ENCODE results near the gene CYS1.
"Not testable (repeated sequence)": the region's sequence is repeated elsewhere in the genome, so short reads cannot be mapped to it uniquely, and the experiment has no call there.

Gene CYS1

DNA sequence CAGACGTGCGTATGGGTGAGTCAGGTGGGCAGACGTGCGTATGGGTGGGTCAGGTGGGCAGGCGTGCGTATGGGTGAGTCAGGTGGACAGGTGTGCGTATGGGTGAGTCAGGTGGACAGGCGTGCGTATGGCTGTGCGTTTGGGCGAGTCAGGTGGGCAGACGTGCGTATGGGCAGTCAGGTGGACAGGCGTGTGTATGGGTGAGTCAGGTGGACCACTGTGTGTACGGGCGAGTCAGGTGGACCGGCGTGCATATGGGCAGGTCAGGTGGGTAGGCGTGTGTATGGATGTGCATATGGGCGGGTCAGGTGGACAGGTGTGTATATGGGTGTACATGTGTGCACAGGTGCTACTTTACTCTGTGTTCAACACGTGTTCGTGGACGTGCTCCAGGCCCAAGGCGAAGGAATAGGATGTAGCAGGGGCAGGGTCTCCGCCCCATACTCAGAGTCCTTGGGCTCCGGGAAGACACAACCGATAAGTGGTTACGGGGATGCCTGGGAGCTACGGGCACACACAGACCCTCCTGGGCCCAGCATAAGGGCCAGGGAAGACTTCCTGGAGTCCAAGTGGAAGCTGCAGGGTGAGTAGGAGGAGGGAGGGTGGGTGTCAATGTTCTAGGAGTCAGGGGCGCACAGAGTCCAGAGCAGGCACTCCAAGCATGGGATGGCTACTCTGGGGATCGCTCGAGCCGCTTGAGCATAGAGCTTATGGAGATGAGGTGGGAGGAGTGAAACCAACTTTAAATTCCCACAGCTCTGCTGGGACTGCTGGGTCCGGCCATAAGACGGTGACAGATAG is 64.0 kb downstream of the CYS1 start:
- no peaks in the 10 kb centered on the region for H4K20me1 ChIP-seq (ENCODE audit: low read depth, low read length)
- H3K27ac ChIP-seq (ENCODE audit: low read depth, low read length): no peak overlapping the region
- no peak overlapping the region for H3K4me3 ChIP-seq (ENCODE audit: insufficient read depth, low read length, poor library complexity, severe bottlenecking)
- no peaks in the 10 kb centered on the region for H3K9me2 ChIP-seq (replicated peaks; ENCODE audit: insufficient read depth, low read length)
- no peak overlapping the region for H3K9ac ChIP-seq (ENCODE audit: low read length)
- no peaks in the 10 kb centered on the region for H3K9me3 ChIP-seq (ENCODE audit: insufficient read depth, low read length)
- TF ChIP-seq, protein P1, sequence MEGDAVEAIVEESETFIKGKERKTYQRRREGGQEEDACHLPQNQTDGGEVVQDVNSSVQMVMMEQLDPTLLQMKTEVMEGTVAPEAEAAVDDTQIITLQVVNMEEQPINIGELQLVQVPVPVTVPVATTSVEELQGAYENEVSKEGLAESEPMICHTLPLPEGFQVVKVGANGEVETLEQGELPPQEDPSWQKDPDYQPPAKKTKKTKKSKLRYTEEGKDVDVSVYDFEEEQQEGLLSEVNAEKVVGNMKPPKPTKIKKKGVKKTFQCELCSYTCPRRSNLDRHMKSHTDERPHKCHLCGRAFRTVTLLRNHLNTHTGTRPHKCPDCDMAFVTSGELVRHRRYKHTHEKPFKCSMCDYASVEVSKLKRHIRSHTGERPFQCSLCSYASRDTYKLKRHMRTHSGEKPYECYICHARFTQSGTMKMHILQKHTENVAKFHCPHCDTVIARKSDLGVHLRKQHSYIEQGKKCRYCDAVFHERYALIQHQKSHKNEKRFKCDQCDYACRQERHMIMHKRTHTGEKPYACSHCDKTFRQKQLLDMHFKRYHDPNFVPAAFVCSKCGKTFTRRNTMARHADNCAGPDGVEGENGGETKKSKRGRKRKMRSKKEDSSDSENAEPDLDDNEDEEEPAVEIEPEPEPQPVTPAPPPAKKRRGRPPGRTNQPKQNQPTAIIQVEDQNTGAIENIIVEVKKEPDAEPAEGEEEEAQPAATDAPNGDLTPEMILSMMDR (IDR thresholded peaks at IDR 0.05; ENCODE audit: insufficient read depth, low read length, poor library complexity, severe bottlenecking): no peak
- no peak for TF ChIP-seq EZH2phosphoT487 (conservative IDR thresholded peaks at IDR 0.05; ENCODE audit: low read length)
- H3F3A ChIP-seq (ENCODE audit: insufficient read depth): no peaks in the 10 kb centered on the region
- no peaks in the 10 kb centered on the region for H3K79me2 ChIP-seq (ENCODE audit: insufficient read depth, low read length)
- H2AFZ ChIP-seq (ENCODE audit: low read depth, low read length, severe bottlenecking): no peak overlapping the region
- no peaks in the 10 kb centered on the region for H3K27me3 ChIP-seq (ENCODE audit: low read length)
- H3K36me3 ChIP-seq (ENCODE audit: low read length): no peaks in the 10 kb centered on the region
- H3K4me2 ChIP-seq (ENCODE audit: low read depth, low read length, poor library complexity, severe bottlenecking): no peak overlapping the region

DNA sequence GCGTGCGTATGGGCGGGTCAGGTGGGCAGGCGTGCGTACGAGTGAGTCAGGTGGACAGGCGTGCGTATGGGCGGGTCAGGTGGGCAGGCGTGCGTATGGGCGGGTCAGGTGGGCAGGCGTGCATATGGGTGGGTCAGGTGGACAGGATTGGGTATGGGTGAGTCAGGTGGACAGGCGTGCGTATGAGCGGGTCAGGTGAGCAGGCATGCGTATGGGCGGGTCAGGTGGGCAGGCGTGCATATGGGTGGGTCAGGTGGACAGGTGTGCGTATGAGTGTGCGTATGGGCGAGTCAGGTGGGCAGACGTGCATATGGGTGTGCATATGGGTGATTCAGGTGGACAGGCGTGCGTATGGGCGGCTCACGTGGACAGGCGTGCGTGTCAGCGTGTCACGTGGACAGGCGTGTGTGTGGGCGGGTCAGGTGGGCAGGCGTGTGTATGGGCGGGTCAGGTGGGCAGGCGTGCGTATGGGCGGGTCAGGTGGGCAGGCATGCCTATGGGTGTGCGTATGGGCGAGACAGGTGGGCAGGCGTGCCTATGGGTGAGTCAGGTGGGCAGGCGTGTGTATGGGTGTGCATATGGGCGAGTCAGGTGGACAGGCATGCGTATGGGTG is 64.7 kb downstream of the CYS1 start:
- not testable (repeated sequence) for H3K9ac ChIP-seq (ENCODE audit: low read length); H3K9me2 ChIP-seq (replicated peaks; ENCODE audit: insufficient read depth, low read length); H3K36me3 ChIP-seq (ENCODE audit: low read length); H3K4me3 ChIP-seq (ENCODE audit: insufficient read depth, low read length, poor library complexity, severe bottlenecking); H3K79me2 ChIP-seq (ENCODE audit: insufficient read depth, low read length); H3K27ac ChIP-seq (ENCODE audit: low read depth, low read length); H2AFZ ChIP-seq (ENCODE audit: low read depth, low read length, severe bottlenecking); H3K9me3 ChIP-seq (ENCODE audit: insufficient read depth, low read length); H4K20me1 ChIP-seq (ENCODE audit: low read depth, low read length); H3F3A ChIP-seq (ENCODE audit: insufficient read depth); H3K27me3 ChIP-seq (ENCODE audit: low read length); H3K4me2 ChIP-seq (ENCODE audit: low read depth, low read length, poor library complexity, severe bottlenecking)

DNA sequence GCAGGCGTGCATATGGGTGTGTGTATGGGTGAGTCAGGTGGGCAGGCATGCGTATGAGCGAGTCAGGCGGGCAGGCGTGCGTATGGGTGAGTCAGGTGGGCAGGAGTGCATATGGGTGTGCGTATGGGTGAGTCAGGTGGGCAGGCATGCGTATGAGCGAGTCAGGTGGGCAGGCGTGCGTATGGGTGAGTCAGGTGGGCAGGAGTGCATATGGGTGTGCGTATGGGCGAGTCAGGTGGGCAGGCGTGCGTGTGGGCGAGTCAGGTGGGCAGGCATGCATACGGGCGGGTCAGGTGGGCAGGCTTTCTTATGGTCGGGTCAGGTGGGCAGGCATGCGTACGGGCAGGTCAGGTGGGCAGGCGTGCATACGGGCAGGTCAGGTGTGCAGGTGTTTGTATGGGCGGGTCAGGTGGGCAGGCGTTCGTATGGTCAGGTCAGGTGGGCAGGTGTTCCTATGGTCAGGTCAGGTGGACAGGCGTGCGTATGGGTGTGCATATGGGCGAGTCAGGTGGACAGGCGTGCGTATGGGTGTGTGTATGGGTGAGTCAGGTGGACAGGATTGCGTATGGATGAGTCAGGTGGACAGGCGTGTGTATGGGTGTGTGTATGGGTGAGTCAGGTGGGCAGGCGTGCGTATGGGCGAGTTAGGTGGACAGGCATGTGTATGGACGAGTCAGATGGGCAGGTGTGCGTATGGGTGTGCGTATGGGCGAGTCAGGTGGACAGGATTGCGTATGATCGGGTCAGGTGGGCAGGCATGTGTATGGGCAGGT is 65.6 kb downstream of the CYS1 start:
- Histone ChIP-seq H4K20me1 (ENCODE audit: low read depth, low read length) (no peaks in the 10 kb centered on the region), H3K9ac (ENCODE audit: low read length) (no peak overlapping the region), H3K9me2 (replicated peaks; ENCODE audit: insufficient read depth, low read length) (no peaks in the 10 kb centered on the region), H3K4me3 (ENCODE audit: insufficient read depth, low read length, poor library complexity, severe bottlenecking) (no peak overlapping the region), H2AFZ (ENCODE audit: low read depth, low read length, severe bottlenecking) (no peak overlapping the region), H3K9me3 (ENCODE audit: insufficient read depth, low read length) (no peaks in the 10 kb centered on the region), H3K4me2 (ENCODE audit: low read depth, low read length, poor library complexity, severe bottlenecking) (no peak overlapping the region), H3K79me2 (ENCODE audit: insufficient read depth, low read length) (no peaks in the 10 kb centered on the region), H3F3A (ENCODE audit: insufficient read depth) (no peaks in the 10 kb centered on the region), H3K27me3 (ENCODE audit: low read length) (no peaks in the 10 kb centered on the region), H3K36me3 (ENCODE audit: low read length) (no peaks in the 10 kb centered on the region), H3K27ac (ENCODE audit: low read depth, low read length) (no peak overlapping the region)
- no peak for TF ChIP-seq EZH2phosphoT487 (conservative IDR thresholded peaks at IDR 0.05; ENCODE audit: low read length)
- TF ChIP-seq, protein P1 (IDR thresholded peaks at IDR 0.05; ENCODE audit: insufficient read depth, low read length, poor library complexity, severe bottlenecking): no peak

DNA sequence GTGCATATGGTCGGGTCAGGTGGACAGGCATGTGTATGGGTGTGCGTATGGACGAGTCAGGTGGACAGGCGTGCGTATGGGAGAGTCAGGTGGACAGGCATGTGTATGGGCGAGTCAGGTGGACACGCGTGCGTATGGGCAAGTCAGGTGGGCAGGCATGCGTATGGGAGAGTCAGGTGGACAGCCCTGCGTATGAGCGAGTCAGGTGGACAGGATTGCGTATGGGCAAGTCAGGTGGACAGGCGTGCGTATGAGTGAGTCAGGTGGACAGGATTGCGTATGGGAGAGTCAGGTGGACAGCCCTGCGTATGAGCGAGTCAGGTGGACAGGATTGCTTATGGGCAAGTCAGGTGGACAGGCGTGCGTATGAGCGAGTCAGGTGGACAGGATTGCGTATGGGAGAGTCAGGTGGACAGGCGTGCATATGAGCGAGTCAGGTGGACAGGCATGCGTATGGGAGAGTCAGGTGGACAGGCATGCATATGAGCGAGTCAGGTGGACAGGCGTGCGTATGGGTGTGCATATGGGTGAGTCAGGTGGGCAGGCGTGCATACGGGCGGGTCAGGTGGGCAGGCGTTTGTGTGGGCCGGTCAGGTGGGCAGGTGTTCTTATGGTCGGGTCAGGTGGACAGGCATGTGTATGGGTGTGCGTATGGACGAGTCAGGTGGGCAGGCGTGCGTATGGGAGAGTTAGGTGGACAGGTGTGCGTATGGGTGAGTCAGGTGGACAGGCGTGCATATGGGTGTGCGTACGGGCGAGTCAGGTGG is 66.4 kb downstream of the CYS1 start:
- not testable (repeated sequence) for H3K4me2 ChIP-seq (ENCODE audit: low read depth, low read length, poor library complexity, severe bottlenecking); H4K20me1 ChIP-seq (ENCODE audit: low read depth, low read length); H3K9me3 ChIP-seq (ENCODE audit: insufficient read depth, low read length); H3K36me3 ChIP-seq (ENCODE audit: low read length); H3K27me3 ChIP-seq (ENCODE audit: low read length); H3K27ac ChIP-seq (ENCODE audit: low read depth, low read length); H3K9ac ChIP-seq (ENCODE audit: low read length); H3K4me3 ChIP-seq (ENCODE audit: insufficient read depth, low read length, poor library complexity, severe bottlenecking); H2AFZ ChIP-seq (ENCODE audit: low read depth, low read length, severe bottlenecking); H3K79me2 ChIP-seq (ENCODE audit: insufficient read depth, low read length); H3K9me2 ChIP-seq (replicated peaks; ENCODE audit: insufficient read depth, low read length); H3F3A ChIP-seq (ENCODE audit: insufficient read depth)
